ENCODE measurements around the gene HBD. TPM values are rescaled to one million over a fixed set of nuclear protein-coding genes. Genes with fewer than 3 reads are reported as not detected.

Gene HBD
- total RNA-seq, 1 donor from 2014 or later, result not detected

GRCh38 chr11:5240056-5240455 lies 5.8 kb upstream of the HBD start:
- TF ChIP-seq, protein P1, sequence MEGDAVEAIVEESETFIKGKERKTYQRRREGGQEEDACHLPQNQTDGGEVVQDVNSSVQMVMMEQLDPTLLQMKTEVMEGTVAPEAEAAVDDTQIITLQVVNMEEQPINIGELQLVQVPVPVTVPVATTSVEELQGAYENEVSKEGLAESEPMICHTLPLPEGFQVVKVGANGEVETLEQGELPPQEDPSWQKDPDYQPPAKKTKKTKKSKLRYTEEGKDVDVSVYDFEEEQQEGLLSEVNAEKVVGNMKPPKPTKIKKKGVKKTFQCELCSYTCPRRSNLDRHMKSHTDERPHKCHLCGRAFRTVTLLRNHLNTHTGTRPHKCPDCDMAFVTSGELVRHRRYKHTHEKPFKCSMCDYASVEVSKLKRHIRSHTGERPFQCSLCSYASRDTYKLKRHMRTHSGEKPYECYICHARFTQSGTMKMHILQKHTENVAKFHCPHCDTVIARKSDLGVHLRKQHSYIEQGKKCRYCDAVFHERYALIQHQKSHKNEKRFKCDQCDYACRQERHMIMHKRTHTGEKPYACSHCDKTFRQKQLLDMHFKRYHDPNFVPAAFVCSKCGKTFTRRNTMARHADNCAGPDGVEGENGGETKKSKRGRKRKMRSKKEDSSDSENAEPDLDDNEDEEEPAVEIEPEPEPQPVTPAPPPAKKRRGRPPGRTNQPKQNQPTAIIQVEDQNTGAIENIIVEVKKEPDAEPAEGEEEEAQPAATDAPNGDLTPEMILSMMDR (IDR thresholded peaks at IDR 0.05; ENCODE audit: insufficient read depth, low read length, poor library complexity, severe bottlenecking), result no peak
- no peak for DNase-seq (ENCODE audit: low read depth)
- H3K4me3 ChIP-seq (ENCODE audit: low read depth, low read length), result no peak overlapping the region
- no peaks in the 10 kb centered on the region for H3K36me3 ChIP-seq (ENCODE audit: control insufficient read depth, insufficient read depth, low read length)
- no peaks in the 10 kb centered on the region for H3K27me3 ChIP-seq (ENCODE audit: control insufficient read depth, insufficient read depth, low read length)

DNA sequence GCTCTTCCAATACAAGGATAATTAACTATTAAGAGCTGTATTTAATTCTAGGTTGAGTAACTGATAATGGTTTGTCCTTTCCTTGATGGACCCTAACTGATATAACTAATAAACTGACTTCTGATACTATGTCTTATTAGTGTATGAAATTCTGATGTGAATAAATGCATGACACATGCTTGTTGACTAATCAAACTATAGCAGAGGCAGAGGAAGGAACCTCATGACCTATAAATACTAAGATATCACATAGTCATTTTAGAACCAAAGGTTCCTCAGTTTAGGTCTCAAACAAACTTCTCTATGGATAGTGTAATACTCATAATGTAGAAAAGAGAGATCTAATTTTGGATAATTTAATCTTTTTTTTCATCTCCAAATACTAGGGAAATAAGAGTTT lies 4.8 kb upstream of the HBD start:
- DNase-seq (ENCODE audit: low read depth), result no peak
- no peaks in the 10 kb centered on the region for H3K36me3 ChIP-seq (ENCODE audit: control insufficient read depth, insufficient read depth, low read length)
- H3K4me3 ChIP-seq (ENCODE audit: low read depth, low read length), result no peak overlapping the region

DNA sequence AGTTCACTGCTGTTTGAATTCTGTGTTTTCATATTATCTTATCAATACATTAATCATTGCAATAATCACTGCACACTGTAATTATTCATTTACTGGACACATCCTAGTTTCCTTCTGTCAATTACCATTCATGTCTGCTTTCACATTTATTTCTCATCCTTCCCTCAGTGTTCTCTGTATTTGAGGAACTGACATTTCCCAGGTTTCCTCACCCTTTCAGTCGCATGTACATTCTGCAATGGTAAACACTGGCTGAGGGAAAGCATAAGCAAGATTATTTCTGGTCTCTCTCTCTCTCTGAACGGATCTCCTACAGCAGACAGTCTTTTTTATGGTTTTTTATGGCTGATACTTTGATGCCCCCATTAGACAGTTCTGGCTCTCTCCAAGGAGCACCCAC lies 4.2 kb upstream of the HBD start:
- no peaks in the 10 kb centered on the region for H3K36me3 ChIP-seq (ENCODE audit: control insufficient read depth, insufficient read depth, low read length)
- DNase-seq (ENCODE audit: low read depth), result no peak
- TF ChIP-seq, protein P1 (IDR thresholded peaks at IDR 0.05; ENCODE audit: insufficient read depth, low read length, poor library complexity, severe bottlenecking), result no peak
- no peak overlapping the region for H3K4me3 ChIP-seq (ENCODE audit: low read depth, low read length)
- no peaks in the 10 kb centered on the region for H3K27me3 ChIP-seq (ENCODE audit: control insufficient read depth, insufficient read depth, low read length)

More for the DNA sequence above, 4.8 kb upstream of the HBD start:
- TF ChIP-seq, protein P1 (IDR thresholded peaks at IDR 0.05; ENCODE audit: insufficient read depth, low read length, poor library complexity, severe bottlenecking), result no peak
- H3K27me3 ChIP-seq (ENCODE audit: control insufficient read depth, insufficient read depth, low read length), result no peaks in the 10 kb centered on the region

GRCh38 chr11:5237420-5237819 lies 3.1 kb upstream of the HBD start:
- Histone ChIP-seq H3K27me3 (ENCODE audit: control insufficient read depth, insufficient read depth, low read length) (no peaks in the 10 kb centered on the region), H3K4me3 (ENCODE audit: low read depth, low read length) (no peak overlapping the region), H3K36me3 (ENCODE audit: control insufficient read depth, insufficient read depth, low read length) (no peaks in the 10 kb centered on the region)
- no peak for DNase-seq (ENCODE audit: low read depth)
- TF ChIP-seq, protein P1 (IDR thresholded peaks at IDR 0.05; ENCODE audit: insufficient read depth, low read length, poor library complexity, severe bottlenecking), result no peak

GRCh38 chr11:5235364-5236095 lies 1.2 kb upstream of the HBD start:
- DNase-seq (ENCODE audit: low read depth), result no peak
- no peaks in the 10 kb centered on the region for H3K36me3 ChIP-seq (ENCODE audit: control insufficient read depth, insufficient read depth, low read length)
- H3K4me3 ChIP-seq (ENCODE audit: low read depth, low read length), result no peak overlapping the region
- TF ChIP-seq, protein P1 (IDR thresholded peaks at IDR 0.05; ENCODE audit: insufficient read depth, low read length, poor library complexity, severe bottlenecking), result no peak
- no peaks in the 10 kb centered on the region for H3K27me3 ChIP-seq (ENCODE audit: control insufficient read depth, insufficient read depth, low read length)

GRCh38 chr11:5233307-5233706 lies 976 bp downstream of the HBD start:
- H3K27me3 ChIP-seq (ENCODE audit: control insufficient read depth, insufficient read depth, low read length), result no peaks in the 10 kb centered on the region
- DNase-seq (ENCODE audit: low read depth), result no peak
- TF ChIP-seq, protein P1 (IDR thresholded peaks at IDR 0.05; ENCODE audit: insufficient read depth, low read length, poor library complexity, severe bottlenecking), result no peak
- no peak overlapping the region for H3K4me3 ChIP-seq (ENCODE audit: low read depth, low read length)
- H3K36me3 ChIP-seq (ENCODE audit: control insufficient read depth, insufficient read depth, low read length), result no peaks in the 10 kb centered on the region

Measured in kidney epithelial cell (primary cell).